GM21786 (cell line): Measurements from ENCODE around the gene CAPN9.
"Not testable (repeated sequence)": the region's sequence is repeated elsewhere in the genome, so short reads cannot be mapped to it uniquely, and the experiment has no call there.

Experiments
- ATAC-seq: cut with Tn5 transposase; IDR thresholded peaks from one replicate; pipeline ENCODE4 v1.9.1; 2021; ENCODE audit not compliant: unreplicated experiment

Gene CAPN9

DNA sequence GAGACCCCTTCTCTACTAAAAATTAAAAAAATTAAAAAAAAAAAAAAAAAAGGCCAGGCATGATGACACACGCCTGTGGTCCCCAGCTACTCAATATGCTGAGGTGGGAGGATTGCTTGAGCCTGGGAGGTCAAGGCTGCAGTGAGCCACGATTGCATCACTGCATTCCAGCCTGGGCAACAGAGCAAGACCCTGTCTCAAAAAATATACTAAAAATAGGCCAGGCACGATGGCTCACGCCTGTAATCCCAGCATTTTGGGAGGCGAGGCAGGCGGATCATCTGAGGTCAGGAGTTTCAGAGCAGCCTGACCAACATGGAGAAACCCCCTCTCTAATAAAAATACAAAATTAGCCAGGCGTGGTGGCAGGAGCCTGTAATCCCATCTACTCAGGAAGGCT lies 98.0 kb downstream of the CAPN9 start:
- ATAC-seq, result not testable (repeated sequence)

DNA sequence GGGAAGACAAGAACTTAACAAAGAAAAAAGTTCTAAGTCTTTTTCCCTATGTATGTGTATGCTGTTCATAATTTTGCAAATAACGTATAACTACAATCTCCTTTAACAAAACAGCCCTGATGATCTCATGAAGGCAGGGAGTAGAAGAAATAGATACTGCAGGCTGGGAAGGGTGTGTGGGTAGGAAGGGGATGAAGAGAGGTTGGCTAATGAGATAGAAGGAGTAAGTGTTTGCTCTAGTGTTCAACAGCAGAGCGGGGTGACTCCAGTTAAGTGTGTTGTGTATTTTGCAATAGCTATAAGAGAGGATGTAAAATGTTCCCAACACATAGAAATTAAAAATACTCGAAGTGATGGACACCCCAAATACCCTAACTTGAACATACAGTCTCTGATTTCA lies 101.0 kb downstream of the CAPN9 start:
- no peak for ATAC-seq

DNA sequence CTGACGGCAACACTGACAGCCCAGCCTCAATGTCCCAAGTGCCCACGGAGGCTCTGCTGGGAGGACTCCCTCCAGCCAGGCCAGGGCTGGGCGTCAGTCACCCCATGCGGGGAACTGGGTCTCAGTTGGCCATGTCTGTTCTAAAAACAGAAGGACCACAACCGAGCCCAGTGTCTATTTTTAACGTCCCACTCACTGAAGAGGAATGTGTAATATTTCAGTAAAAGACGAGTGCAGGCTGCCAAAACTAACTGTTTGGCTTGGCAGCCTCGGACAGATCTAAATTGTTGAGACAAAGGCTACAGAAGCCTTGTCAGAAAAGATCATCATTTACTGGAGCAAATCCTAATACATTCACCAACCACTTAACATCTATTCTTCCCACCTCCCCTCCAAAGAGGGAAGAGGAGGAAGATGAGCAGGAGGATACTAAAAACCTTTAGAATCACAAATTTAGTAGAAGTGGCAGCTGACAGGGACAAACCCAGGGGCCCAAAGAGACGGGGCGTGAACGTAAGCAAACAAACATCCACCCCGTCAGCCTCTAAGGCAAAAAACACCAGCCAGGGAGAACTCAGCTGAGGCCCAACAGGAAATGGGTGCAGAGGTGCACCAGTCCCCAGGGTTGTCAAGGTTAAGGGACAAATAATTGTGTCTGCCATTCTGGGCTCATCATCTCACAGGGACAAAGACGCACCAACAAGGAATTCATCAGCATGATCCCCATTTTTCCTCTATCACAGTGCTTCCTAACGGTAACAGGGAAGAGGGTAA lies 102.5 kb downstream of the CAPN9 start:
- no peak for ATAC-seq

DNA sequence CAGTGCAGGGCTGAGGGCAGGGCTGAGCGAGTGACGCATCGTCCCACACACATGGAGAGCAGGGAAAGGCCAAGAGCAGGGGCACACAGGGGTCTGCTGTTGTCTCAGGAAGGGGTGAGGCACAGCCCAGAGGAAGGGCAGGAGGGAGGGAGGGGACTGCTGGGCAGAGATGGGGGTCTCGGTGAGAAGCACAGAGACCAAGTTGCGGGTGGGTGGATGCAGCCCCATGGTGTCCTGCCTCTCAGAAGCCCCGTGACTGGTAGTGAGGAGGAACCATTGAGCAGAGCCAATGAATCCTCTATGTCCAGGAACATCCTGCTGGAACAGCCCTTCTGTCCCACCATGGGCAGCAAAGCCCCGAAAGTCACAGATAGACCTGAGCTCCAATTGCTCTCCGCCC lies 103.4 kb downstream of the CAPN9 start:
- ATAC-seq, result no peak

DNA sequence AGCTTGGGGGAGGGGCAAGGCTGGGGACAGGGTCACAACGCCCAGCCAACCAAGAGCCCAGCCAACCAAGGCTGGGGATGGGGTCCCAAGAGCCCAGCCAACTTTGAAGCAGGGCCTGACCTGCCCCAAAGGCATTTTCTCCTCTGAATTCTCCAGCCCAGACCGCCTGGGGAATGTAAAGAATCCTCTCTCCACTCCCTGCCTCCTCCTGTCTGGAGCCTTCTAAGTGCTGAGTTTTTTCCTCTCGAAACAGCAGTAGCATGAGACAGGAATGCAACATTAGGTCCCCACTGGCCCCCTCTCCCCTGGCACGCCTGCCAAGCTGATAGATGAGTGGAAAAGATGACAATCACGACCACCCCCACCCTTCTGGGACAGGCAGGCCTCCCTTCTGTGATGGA lies 104.1 kb downstream of the CAPN9 start:
- no peak for ATAC-seq
